HepG2 (cell line): Measurements from ENCODE around the gene CABP4. TPM values are rescaled to one million over a fixed set of nuclear protein-coding genes. Genes with fewer than 3 reads are reported as not detected.
A peak's percentile ranks its signal among the peaks of the same experiment; 100 is the strongest.

Experiments
- CEBPG ChIP-seq: IDR thresholded peaks from 2 replicates; pipeline ENCODE4 v1.6.1; 2016
- CREB1 ChIP-seq, 2 experiments: fragments of 450-650 bp in 1 of 2; IDR thresholded peaks; 2 replicates each; pipeline ENCODE4 v1.6.1; 2016 to 2017; ENCODE audit warnings: control low read depth in 1 of 2, mild to moderate bottlenecking in 1 of 2, missing compliant biosample characterization in 1 of 2, missing genetic modification characterization in 1 of 2
- CREBL2 ChIP-seq: sonication (generic); formaldehyde crosslinking; IDR thresholded peaks from 2 replicates; pipeline ENCODE4 v1.8.1; 2023; ENCODE audit warnings: missing genetic modification reagents, mild to moderate bottlenecking, borderline replicate concordance
- ELF3 ChIP-seq: IDR thresholded peaks from 2 replicates; pipeline ENCODE4 v1.6.1; 2016; ENCODE audit warnings: missing genetic modification reagents, missing compliant biosample characterization
- FOSL2 ChIP-seq: sonication (generic); formaldehyde crosslinking; IDR thresholded peaks from 2 replicates; pipeline ENCODE4 v1.4.0; 2020; ENCODE audit warnings: missing genetic modification reagents
- IRF2 ChIP-seq: IDR thresholded peaks from 2 replicates; pipeline ENCODE4 v1.6.1; 2018; ENCODE audit warnings: missing genetic modification reagents, missing compliant biosample characterization
- KDM5B ChIP-seq: sonication (generic); formaldehyde crosslinking; IDR thresholded peaks from 2 replicates; pipeline ENCODE4 v1.4.0; 2020; ENCODE audit warnings: missing genetic modification reagents, mild to moderate bottlenecking, borderline replicate concordance
- PLSCR1 ChIP-seq: sonication (generic); formaldehyde crosslinking; IDR thresholded peaks from 2 replicates; pipeline ENCODE4 v1.5.0; 2020; ENCODE audit warnings: missing genetic modification reagents, mild to moderate bottlenecking, borderline replicate concordance
- REPIN1 ChIP-seq: sonication (generic); formaldehyde crosslinking; IDR thresholded peaks from 2 replicates; pipeline ENCODE4 v1.8.0; 2022; ENCODE audit warnings: missing genetic modification reagents, low read depth, mild to moderate bottlenecking, borderline replicate concordance
- RXRB ChIP-seq: IDR thresholded peaks from 2 replicates; pipeline ENCODE4 v1.6.1; 2016; ENCODE audit warnings: borderline replicate concordance, missing genetic modification reagents, missing compliant biosample characterization
- SNAI1 ChIP-seq: sonication (generic); formaldehyde crosslinking; IDR thresholded peaks from 2 replicates; pipeline ENCODE4 v1.5.0; 2020; ENCODE audit warnings: mild to moderate bottlenecking, missing genetic modification reagents, borderline replicate concordance
- TCF7 ChIP-seq: sonication (generic); IDR thresholded peaks from 2 replicates; pipeline ENCODE4 v1.6.1; 2016; ENCODE audit warnings: antibody characterized with exemption, low read depth
- ZBTB10 ChIP-seq: sonication (generic); formaldehyde crosslinking; IDR thresholded peaks from 2 replicates; pipeline ENCODE4 v1.4.0; 2020; ENCODE audit warnings: missing genetic modification reagents, borderline replicate concordance
- ZBTB3 ChIP-seq: sonication (generic); formaldehyde crosslinking; IDR thresholded peaks from 2 replicates; pipeline ENCODE4 v1.4.0; 2020; ENCODE audit warnings: low read depth, mild to moderate bottlenecking, moderate library complexity, missing genetic modification reagents, borderline replicate concordance
- ZBTB7B ChIP-seq: sonication (generic); formaldehyde crosslinking; IDR thresholded peaks from 2 replicates; pipeline ENCODE4 v1.4.0; 2020; ENCODE audit warnings: missing genetic modification reagents
- ZC3H13 ChIP-seq: sonication (generic); formaldehyde crosslinking; IDR thresholded peaks from 2 replicates; pipeline ENCODE4 v1.8.1; 2023; ENCODE audit warnings: mild to moderate bottlenecking, missing genetic modification reagents, moderate library complexity
- ZFP37 ChIP-seq: sonication (generic); formaldehyde crosslinking; IDR thresholded peaks from 2 replicates; pipeline ENCODE4 v1.4.0; 2020; ENCODE audit warnings: missing genetic modification reagents, borderline replicate concordance
- ZNF251 ChIP-seq: sonication (generic); formaldehyde crosslinking; IDR thresholded peaks from 2 replicates; pipeline ENCODE4 v1.9.0; 2021; ENCODE audit warnings: mild to moderate bottlenecking, missing genetic modification reagents
- ZNF292 ChIP-seq: sonication (generic); formaldehyde crosslinking; IDR thresholded peaks from 2 replicates; pipeline ENCODE4 v1.8.1; 2022; ENCODE audit warnings: mild to moderate bottlenecking, low read depth, missing genetic modification reagents, borderline replicate concordance
- ZNF33B ChIP-seq: sonication (generic); formaldehyde crosslinking; IDR thresholded peaks from 2 replicates; pipeline ENCODE4 v1.5.1; 2020; ENCODE audit warnings: mild to moderate bottlenecking, missing genetic modification reagents
- ZNF451 ChIP-seq: sonication (generic); formaldehyde crosslinking; IDR thresholded peaks from 2 replicates; pipeline ENCODE4 v1.5.0; 2020; ENCODE audit warnings: mild to moderate bottlenecking, missing genetic modification reagents
- ZNF605 ChIP-seq: sonication (generic); formaldehyde crosslinking; IDR thresholded peaks from 2 replicates; pipeline ENCODE4 v1.8.0; 2022; ENCODE audit warnings: mild to moderate bottlenecking, missing genetic modification reagents
- ZNF607 ChIP-seq: sonication (generic); formaldehyde crosslinking; IDR thresholded peaks from 2 replicates; pipeline ENCODE4 v1.5.1; 2020; ENCODE audit warnings: missing genetic modification reagents, mild to moderate bottlenecking, borderline replicate concordance
- ZNF772 ChIP-seq: sonication (generic); formaldehyde crosslinking; IDR thresholded peaks from 2 replicates; pipeline ENCODE4 v1.5.0; 2020; ENCODE audit warnings: mild to moderate bottlenecking, missing genetic modification reagents
- ZNF782 ChIP-seq: sonication (generic); formaldehyde crosslinking; IDR thresholded peaks from 2 replicates; pipeline ENCODE4 v1.4.0; 2020; ENCODE audit warnings: missing genetic modification reagents, mild to moderate bottlenecking, borderline replicate concordance
- ZNF850 ChIP-seq: sonication (generic); formaldehyde crosslinking; conservative IDR thresholded peaks from 2 replicates; pipeline ENCODE4 v1.9.0; 2021; ENCODE audit warnings: mild to moderate bottlenecking, missing genetic modification reagents
- ZNF879 ChIP-seq: sonication (generic); formaldehyde crosslinking; IDR thresholded peaks from 2 replicates; pipeline ENCODE4 v1.8.1; 2023; ENCODE audit warnings: missing genetic modification reagents
- polyA plus RNA-seq, 8 experiments: library from polyadenylated mRNA; depleted of rRNA in 3 of 8; stranded (reverse) in 7 of 8; unstranded in 1 of 8; fragments of >200 nt; fragmentation: Illumina TruSeq in 4 of 8; extraction: Trizol in 4 of 8; gene quantifications; 2 replicates each; pipeline versions ENCODE4 v1.2.1 to v1.2.3, GENCODE V29; 2011 to 2016; ENCODE audit warnings: low read depth in 4 of 8, missing spikeins in 1 of 8, mixed read lengths in 1 of 8; ENCODE audit not compliant: insufficient read depth in 1 of 8
- total RNA-seq, 5 experiments: library from RNA; depleted of rRNA; stranded (reverse); fragments of >200 nt; fragmentation: Illumina TruSeq; extraction: Trizol; gene quantifications; 2 replicates each; pipeline ENCODE4 v1.2.3, GENCODE V29; 2016; ENCODE audit warnings: low read depth in 1 of 5

The CABP4 gene
- total and polyA plus RNA-seq, 2 of the 13 experiments (the other 11 are each of a cell fraction or from before 2014, with no cell fraction given), result not detected

GRCh38 chr11:67505605-67506396, 50.6 kb downstream of the CABP4 start (continued):
- TF ChIP-seq SNAI1 (CRISPR knock-in tag) (no peak), ZNF607 (CRISPR knock-in tag) (0 out of 2 replicates have a peak, but pooled peaks have one; percentile 60), ZNF782 (CRISPR knock-in tag) (peak; percentile 47; the same call in 1 of the 2 replicates), ZBTB7B (CRISPR knock-in tag) (peak; percentile 40; the same call in 1 of the 2 replicates), ZNF605 (CRISPR knock-in tag) (peak; percentile 87), KDM5B (CRISPR knock-in tag) (peak; percentile 75; the same call in 1 of the 2 replicates), CREBL2 (CRISPR knock-in tag) (0 out of 2 replicates have a peak, but pooled peaks have one; percentile 44), PLSCR1 (no peak), ZC3H13 (CRISPR knock-in tag) (peak; percentile 79), TCF7 (no peak), ZBTB3 (no peak), ZNF772 (no peak), IRF2 (CRISPR knock-in tag) (peak; percentile 63; the same call in 1 of the 2 replicates), RXRB (peak; percentile 54; the same call in 1 of the 2 replicates), ZNF850 (CRISPR knock-in tag) (0 out of 2 replicates have a peak, but pooled peaks have one; percentile 21), ELF3 (CRISPR knock-in tag) (no peak), CEBPG (no peak), ZNF451 (CRISPR knock-in tag) (0 out of 2 replicates have a peak, but pooled peaks have one; percentile 9), ZNF251 (CRISPR knock-in tag) (0 out of 2 replicates have a peak, but pooled peaks have one; percentile 23), ZNF292 (peak; percentile 59; the same call in 1 of the 2 replicates), ZNF879 (no peak), CREB1 (IDR thresholded peaks at IDR 0.05) (no peak), CREB1 (CRISPR knock-in tag; IDR thresholded peaks at IDR 0.05) (peak; percentile 37; the same call in 1 of the 2 replicates), REPIN1 (CRISPR knock-in tag) (0 out of 2 replicates have a peak, but pooled peaks have one; percentile 26), ZNF33B (CRISPR knock-in tag) (no peak), ZBTB10 (CRISPR knock-in tag) (no peak), FOSL2 (CRISPR knock-in tag) (peak; percentile 32; the same call in 1 of the 2 replicates), ZFP37 (CRISPR knock-in tag) (no peak)
